Stimulated activated CD4-positive, alpha-beta T cell treated with anti-CD3 and anti-CD28 coated beads, Interleukin-4, amount 100 ng/mL, for 4 hours (primary cell): Measurements from ENCODE around the gene ZNF618.
"Not testable (repeated sequence)": the region's sequence is repeated elsewhere in the genome, so short reads cannot be mapped to it uniquely, and the experiment has no call there.

Experiments used
- DNase-seq, 2 experiments: peaks; one replicate each; pipeline ENCODE4 v3.0.0-alpha.2; 2020

Gene ZNF618

DNA sequence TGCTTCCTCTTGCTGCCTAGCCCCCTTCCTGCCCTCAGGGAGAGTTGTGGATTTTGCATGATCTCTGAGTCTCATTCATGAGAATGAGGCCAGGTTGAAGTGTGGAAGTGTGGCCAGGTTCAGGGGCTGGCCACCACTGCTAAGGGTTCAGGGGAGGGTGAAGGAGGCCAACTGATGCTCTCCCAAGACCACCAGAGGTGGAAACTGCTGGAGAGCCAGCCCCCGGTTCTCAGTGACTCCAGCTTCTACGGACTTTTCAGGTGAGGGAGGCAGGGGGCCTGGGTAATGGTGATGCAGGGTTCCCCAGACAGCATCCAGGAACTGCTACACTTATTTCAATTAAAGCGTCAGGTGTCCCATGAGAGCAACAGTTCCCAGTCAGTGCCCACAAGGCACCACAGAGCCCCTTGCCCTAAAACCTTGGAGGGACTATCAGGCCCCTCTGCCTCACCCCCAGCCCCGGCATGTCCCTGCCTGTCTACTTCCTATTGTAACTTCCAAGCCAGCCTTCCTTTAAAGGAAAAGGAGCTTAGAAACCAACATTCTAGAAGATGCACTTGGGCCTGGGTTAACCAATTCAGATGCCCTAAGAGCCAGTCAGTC, 151.9 kb downstream of the ZNF618 start:
- no peak for DNase-seq

DNA sequence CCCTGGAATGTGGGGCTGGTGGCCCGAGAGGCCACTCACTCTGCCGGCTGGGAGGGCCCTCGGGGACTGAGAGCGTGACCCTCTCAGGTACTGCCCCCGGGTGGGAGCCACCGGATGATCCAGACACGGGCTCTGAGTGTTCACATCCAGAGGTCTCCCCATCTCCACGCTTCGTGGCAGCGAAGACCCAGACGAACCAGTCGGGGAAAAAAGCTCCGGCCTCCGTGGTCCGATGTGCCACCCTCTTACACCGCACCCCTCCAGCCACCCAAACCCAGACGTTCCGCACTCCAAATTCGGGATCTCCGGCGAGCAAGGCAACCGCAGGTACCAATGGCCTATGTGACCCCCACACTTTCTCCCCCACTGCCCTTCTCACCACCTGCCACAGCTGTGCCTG, 152.5 kb downstream of the ZNF618 start:
- DNase-seq: no peak

DNA sequence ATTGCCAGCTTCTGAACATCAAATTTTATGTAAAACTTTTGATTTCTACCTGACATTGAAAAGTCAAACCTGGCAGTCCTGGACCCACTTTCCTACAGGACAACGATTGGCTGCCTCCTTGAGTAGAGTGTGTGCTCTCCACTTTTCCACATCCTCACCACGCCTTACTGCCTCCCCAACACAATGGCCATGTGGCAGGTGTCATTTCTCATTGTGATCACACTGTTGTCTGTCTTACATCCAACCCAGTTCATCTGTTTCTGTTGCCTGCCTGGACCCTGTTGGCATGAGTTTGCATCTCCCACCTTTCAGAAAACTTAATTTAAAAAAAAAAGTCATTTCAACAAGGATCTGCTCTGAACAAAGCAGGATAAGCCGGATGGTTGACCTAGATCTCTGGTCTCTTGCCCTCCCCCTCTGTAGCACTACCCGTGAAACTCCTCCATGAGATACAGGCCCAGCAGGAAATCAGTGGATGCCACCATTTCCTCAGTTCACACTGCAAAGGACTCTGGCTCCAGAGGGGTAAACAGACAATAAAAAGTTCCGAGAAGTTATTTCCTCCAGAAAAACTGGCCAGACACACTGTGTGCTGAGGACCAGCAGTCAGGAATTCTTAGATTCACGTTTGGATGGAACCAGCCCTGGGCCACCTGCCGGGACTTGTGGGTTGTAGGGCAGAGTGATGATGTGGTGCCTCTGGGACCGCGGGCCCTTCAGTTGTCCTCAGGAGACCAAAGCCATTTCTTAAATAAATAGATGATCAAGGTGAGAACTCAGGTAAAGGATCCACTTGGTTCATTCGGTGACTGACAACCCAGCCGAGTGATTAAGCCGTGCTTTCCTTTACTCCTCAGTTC, 153.4 kb downstream of the ZNF618 start:
- DNase-seq: no peak

DNA sequence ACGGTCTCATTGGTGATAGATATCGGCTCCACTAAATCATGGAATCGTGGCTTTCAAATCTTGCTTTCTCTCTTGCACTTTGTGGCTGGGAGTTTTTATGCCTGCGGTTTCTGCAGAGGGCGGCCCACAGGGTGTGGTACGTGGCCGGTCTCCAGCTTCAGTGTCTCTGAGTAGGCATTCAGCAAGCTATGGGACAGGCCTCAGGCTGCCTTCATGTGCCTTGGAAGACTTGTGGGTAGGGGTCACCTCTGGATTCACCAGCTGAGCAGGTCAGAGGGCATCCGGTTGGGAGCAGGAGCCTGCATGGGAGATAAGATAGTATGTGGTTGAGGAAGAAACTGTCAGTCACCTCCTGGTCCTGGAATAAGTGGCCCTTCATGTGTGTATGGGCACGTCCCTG, 154.3 kb downstream of the ZNF618 start:
- DNase-seq: no peak

DNA sequence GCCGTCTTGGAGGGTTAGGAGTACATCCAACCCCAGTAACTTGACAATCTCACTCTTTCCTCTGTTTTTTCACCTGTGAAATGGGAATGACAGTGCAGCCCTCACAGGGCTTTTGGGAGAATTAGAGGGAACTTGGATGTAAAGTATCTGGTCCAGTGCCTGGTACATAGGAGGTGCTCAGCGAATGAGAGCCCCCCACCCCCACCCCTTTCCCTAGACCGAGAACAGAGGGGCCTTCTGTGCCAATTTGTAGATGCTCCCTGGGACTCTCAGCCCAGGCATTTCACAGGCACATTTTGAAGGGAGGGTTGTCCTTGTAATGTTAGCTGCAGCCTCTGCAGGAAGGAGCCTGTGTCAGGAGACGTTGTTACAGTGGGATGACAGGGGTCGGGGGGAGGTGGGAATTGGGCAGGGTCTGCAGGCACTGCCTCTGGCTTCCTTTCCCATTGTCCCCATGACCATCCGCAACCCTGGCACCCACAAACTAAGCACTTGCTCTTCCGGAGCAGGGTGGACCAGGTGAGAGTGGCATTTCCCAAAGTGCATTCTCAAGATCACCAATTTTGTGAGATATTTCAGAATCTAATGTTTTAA, 155.0 kb downstream of the ZNF618 start:
- DNase-seq: no peak

DNA sequence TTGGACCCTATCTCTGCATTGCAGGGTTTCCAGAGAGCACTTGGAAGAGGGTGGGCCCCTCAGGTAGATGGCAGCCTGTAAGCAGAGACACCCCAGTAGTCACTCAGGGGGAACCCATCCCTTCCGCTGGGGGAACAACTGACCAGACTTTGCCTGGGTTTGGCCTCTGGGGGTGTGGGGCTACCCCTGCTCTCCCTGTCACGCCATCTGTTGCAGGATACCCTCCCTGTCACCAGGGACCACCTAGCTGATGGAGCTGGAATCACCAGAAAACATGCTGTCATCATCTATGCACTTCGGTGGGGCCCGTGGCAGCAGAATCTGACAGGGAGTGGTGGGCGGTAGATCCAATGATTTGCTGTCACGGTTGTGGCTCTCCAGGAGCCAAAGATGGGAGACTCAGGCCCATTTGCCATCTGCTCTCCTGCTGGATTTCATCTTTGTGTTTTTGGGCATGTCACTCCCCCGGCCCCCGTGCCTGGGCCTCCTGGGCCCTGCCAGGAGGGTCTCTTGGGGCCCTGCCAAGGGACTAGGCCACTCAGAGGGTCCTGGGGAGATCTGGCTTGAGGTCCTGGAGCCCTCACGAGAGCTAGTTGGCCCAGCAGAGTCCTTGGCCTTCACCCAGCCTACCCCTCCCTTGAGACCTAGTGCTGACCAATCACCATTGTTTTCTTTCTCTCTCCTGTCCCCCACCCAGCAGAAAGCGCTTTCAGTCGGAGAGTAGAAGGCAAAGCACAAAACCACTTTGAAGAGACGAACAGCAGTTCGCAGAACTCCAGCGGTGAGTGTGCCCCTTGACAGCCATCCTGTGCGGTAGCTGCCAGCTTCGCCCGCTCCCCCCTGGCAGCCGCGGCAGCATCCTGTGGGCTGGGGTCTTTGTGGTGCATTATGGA, 156.1 kb downstream of the ZNF618 start:
- no peak for DNase-seq

DNA sequence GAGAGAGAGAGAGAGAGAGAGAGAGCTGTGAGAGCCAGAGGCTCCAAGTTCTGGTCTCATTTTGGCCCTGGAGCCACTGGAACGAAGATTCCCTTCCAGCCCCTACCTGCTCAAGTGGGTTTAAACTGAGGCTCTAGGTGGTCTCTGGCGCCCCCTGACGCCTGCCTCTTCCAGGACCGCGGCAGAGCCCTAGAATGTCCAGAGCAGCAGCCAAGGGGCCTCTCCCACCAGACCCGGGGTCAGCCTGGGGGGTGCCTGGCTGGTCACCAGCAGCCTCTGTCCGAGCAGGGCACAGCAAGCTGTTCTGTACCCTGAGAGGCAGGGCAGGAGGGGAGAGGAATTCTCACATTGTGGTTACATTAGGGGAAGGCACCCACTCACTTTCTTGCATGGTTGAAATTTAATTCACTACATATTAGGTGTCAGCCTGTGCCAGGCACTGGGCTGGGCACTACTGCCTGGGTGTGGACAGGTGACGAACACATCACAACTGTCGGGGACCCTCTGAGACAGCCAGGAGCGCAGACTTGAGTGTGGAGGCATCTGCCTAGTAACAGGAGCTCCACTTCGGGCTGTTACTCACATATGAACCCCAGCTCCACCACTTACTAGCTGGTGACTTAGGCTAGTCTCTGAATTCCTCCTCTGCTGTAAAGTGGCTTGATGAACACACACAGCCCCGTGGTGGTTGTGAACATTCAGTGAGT, 157.4 kb downstream of the ZNF618 start:
- DNase-seq: no peak

DNA sequence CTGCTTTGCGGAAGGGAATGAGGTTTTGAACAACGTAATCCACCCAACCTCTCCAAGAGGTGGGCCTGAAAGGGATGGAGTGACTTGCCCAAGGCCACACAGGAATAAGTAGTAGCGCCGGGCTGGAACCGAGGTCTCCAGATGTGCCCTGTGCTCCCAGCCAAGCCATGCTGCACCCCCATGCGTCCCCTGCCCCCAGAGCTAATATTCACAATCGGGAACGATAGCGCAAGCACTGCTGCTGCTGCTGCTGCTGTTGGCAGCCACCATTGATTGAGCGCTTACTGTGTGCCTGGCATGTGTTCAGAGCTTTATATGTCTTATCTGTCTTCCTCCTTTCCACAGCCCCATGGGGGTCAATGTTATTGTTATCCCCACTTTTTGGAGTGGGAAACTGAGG, 158.1 kb downstream of the ZNF618 start:
- no peak for DNase-seq

DNA sequence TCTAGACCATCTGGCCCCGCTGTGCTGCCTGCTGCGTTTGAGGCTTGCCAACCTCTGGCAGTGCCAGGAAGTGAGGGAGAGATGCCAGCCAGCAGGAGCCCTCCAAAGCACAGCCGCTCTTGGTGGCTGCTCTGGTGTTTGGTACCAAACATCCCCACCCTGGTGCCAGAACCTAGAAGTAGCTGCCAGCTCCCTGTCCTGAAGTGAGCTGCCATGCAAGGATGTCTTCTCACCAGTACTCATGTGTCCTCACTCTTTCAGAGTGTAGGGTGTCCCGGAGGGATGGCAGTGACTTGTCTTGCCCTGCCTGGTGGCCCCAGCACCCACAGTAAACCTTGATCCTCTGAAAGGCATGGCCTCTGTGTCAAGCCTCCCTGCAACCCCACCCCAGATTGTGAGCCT, 158.6 kb downstream of the ZNF618 start:
- DNase-seq: no peak

DNA sequence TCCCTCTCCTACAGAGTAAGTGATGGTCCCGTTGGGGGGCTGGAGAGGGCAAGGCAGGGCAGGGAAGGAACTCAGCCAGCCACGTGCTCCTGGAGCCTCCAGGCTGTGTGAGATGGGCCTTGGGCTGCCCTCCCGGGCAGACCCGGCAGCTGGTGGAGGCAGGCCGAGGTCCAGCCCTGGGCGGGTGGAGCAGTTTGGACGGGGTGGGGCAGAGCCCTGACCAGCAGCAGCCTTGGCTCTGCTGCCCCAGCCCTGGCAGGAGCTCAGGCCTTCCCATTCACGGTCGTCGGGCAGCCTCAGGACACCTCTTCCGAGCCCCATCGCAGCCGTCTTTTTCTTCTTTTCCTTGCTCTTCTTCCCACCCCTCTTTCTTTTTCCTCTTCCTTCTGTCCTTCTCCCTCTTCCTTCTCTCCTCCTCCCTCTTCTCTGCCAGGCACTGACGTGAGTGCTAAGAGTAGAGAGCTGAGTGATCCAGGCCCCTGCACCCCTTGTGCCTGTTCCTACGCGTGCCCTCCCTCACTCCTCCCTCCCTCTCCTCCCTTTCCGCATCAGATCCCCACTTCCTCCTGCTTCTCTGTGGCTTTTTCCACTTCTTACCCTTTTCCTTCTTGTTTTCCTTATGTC, 159.2 kb downstream of the ZNF618 start:
- DNase-seq: no peak

DNA sequence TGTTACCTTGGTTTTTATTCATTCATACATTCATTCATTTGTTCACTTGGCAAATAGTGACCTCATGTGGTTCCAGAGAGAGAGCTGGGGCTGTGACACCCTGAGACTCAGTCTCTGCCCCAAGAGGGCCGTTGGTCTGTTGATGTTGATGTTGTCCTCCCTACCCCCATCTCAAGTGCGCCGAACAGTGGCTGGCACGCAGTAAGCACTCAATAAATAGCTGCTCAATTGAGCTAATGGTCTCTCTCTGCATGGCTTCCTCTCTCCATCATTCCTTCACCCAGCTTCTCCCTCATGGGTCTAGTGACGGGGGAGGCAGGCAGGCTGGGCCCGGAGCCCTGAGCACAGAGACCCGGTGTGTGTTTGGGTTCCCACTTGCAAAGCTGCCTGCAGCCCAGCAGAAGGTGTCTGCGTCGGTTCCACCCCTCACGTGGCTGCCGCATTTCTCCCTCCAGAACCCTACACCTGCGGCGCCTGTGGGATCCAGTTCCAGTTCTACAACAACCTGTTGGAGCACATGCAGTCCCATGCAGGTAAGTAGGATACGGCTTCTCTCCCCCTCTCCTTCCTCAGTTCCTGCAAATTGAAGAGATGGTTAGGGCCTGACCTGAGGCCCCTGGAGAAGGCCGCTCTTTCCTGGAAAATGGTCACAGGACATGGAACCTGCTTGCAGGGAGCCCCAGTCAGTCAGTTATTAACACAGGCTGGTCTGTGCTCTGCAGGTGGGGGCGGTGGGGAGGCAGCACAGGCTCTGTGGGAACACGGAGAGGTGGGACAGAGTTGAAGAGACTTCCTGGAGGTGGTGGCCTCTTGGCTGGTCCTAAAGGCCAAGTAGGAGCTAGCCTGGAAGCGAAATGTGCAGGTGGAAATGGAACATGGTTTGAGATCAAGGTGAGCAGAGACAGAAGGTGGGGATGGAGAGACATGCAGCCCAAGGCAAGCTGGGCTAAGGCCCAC, 160.0 kb downstream of the ZNF618 start:
- DNase-seq: no peak

DNA sequence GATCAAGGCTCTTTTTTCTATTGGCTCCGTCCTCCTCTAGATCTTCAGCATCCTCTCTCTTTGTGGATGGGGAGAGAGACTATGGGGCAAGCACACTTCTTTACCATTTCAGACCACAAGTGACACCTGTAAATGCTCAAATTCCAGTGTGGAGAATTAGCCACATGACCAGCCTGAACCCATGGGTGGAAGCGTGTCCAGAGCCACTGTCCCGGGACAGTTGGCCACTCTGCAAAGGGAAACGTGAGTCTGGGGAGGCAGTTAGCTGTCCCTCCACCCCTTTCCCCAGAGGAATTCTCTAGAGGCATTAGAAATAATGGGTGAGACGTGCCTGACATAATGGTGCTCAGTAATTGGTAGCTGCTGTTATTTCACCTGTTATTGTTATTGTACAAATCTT, 161.1 kb downstream of the ZNF618 start:
- DNase-seq: no peak

DNA sequence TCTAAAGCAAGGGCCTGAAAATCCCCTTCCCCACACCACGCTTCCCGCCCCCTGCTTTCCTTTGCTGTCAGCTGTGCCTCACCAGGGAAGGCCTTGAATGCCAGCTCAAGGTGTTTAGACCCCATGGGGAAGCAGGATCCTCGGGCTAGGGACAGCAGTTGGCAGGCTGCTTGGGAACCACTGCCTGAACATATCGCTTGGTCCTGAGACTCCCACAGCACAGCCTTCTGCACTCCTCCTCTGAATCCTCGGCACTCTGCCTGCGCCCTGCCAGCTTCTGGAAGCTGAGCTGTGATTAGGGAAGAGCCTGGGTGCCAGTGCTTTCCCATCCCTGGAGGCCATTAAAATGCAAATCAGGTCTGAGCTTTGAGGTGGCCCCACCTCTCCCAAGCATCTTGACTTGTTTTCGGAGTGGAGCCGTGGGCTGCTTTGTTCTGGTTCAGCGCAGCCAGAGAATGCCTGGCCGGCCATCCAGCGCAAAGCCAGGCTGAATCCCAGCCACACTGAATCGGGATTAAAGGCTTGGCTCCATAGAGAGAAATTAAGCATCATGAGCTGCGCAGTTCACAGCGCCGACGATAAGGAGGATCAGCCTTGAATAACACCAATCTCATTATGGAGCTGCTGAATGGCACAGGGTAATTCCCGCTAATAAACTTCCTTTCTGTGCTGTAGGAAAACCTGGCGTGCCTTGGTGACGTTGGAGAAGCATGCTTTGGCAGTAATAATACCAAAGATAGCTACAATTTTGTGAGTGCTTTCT, 162.0 kb downstream of the ZNF618 start:
- no peak for DNase-seq

DNA sequence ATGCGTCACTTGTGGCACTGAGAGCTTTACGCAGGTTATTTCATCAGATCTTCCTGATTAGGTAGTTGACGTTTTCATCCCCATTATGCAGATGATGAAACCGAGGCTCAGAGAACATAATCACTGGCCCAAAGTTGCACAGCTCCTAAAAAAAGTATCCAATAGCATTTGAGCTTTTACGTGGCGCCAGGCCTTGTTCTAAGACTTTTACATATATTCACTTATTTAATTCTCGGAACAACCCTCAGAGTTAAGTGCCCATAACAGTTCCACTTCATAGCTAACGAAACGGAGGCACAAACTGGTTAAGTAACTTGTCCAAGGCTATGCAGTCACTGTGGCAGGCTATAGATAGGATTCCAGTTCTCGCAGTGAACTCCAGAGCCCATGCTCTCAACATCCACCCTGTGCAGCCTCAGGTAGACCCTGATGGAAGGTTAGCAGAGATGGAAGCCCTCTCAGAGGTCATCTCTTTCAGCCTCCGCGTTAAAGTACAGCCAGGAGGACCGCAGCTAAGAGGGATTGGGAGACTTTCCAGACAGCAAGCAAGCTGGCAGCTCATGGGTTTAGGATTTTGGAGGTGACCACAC, 162.7 kb downstream of the ZNF618 start:
- DNase-seq: no peak

DNA sequence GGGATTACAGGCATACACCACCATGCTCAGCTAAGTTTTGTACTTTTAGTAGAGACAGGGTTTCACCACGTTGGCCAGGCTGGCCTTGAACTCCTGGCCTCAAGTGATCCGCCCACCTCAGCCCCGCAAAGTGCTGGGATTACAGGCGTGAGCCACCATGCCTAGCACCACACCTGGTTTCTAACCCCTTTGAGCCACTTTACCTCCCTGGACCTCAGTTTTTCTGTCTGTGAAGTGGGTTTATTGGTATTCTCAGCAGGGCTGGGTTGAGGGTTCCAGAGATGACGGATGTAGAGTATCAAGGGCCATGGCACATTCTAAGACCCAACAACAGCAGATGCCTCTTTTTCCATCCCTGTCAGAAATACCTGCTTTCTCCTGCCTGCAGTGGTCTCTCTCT, 163.4 kb downstream of the ZNF618 start:
- no peak for DNase-seq

DNA sequence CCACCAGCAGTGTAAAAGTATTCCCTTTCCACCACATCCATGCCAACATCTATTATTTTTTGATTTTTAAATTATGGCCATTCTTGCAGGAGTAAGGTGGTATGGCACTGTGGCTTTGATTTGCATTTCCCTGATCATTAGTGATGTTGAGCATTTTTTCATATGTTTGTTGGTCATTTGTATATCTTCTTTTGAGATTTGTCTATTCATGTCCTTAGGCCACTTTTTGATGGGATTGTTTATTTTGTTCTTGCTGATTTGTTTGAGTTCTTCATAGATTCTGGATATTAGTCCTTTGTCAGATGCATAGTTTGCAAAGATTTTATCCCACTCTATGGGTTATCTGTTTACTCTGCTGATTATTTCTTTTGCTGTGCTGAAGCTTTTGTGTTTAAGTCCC, 167.6 kb downstream of the ZNF618 start:
- DNase-seq: not testable (repeated sequence)

DNA sequence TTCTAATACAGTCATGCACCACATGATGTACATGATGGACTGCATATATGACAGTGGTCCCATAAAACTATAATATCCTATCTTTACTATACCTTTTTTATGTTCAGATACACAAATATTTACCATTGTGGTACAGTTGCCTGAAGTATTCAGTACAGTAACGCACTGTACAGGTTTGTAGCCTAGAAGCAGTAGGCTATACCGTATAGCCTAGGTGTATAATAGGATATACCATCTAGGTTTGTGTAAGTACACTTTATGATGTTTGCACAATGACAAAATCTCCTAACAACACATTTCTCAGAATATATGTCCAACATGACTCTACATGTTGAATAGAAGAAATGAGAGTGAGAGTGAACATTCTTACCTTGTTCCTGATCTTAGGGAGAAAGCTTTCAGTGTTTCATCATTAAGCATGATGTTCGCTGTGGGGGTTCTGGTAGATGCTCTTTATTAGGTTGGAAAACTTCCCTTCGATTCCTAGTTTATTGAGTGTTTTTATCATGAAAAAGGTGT, 170.2 kb downstream of the ZNF618 start:
- DNase-seq: no peak

DNA sequence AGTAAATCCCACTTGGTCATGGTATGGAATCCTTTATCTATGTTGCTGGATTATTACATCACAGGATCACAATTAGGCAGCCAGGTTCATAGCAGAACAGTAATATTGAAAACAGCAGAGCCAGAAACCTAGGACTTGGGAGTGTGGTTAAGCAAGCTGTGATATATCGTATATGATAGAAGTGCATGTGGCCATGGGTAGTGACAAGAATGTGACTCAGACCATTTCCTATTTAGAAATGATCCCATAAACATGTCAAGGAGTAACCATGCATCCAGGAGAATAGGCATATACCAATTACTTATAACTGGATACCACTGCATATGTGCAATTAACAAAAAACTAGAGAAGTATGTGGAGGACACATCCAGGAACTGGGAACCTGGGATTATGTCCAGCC, 170.8 kb downstream of the ZNF618 start:
- DNase-seq: no peak

DNA sequence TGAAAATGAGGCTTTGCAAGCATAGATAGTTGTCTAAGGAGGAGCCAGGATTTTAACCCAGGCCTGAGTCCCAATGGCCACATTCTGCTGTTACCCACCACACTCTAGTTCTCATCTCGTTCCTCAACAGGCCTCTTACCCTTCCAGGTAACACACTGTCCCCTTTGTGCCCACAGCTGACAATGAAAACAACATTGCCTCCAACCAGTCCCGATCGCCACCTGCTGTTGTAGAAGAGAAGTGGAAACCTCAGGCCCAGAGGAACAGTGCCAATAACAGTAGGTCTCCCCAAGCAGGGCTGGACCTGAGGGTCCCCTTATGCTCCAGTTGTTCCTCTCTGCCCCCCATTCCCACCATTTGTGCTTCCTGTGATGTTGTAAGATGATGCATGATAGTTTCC, 171.6 kb downstream of the ZNF618 start:
- DNase-seq: no peak
